Calu3 (cell line): ENCODE results near the gene LRMDA. TPM values are rescaled to one million over a fixed set of nuclear protein-coding genes. Genes with fewer than 3 reads are reported as not detected.

Experiments used
- BruUV-seq: library from RNA; stranded (reverse); fragments of 400-500 nt; replicated peaks from 2 replicates; lab custom pipeline; 2021; lab: Mats Ljungman, UMichigan
- CTCF ChIA-PET: fragments of 300-600 bp; sonication (Branson Sonifier 250); formaldehyde crosslinking; loops from one replicate; lab custom pipeline; 2022; ENCODE audit warnings: antibody characterized with exemption; lab: Charles Lee
- DNase-seq: peaks from one replicate; pipeline ENCODE4 v3.0.0; 2022
- H3K27ac Mint-ChIP-seq: one replicate; pipeline ENCODE4 v1.8.0; 2022; ENCODE audit warnings: mixed read lengths; ENCODE audit not compliant: unreplicated experiment
- H3K27me3 Mint-ChIP-seq: one replicate; pipeline ENCODE4 v1.8.0; 2022; ENCODE audit warnings: mixed read lengths; ENCODE audit not compliant: unreplicated experiment
- H3K36me3 Mint-ChIP-seq: one replicate; pipeline ENCODE4 v1.8.0; 2022; ENCODE audit warnings: mild to moderate bottlenecking, moderate library complexity, mixed read lengths; ENCODE audit not compliant: insufficient read depth, unreplicated experiment
- H3K4me1 Mint-ChIP-seq: one replicate; pipeline ENCODE4 v1.8.0; 2022; ENCODE audit warnings: mild to moderate bottlenecking, low read depth, mixed read lengths; ENCODE audit not compliant: unreplicated experiment
- H3K4me3 Mint-ChIP-seq: one replicate; pipeline ENCODE4 v1.8.0; 2022; ENCODE audit warnings: mild to moderate bottlenecking, low read depth, moderate library complexity, mixed read lengths; ENCODE audit not compliant: unreplicated experiment
- H3K9me3 Mint-ChIP-seq: one replicate; pipeline ENCODE4 v1.8.0; 2022; ENCODE audit warnings: low read depth, mixed read lengths; ENCODE audit not compliant: unreplicated experiment
- CTCF ChIP-seq: fragments of 200-600 bp; IDR thresholded peaks from one replicate; pipeline ENCODE4 v1.8.0; 2022; ENCODE audit warnings: antibody characterized with exemption; ENCODE audit not compliant: unreplicated experiment
- intact Hi-C: fragments of 100-400 bp; cut with micrococcal nuclease; formaldehyde crosslinking; loops from one replicate; pipeline ENCODE4 v1.10.0; 2022; ENCODE audit not compliant: unreplicated experiment
- total RNA-seq: library from RNA; stranded (reverse); gene quantifications from 2 replicates; pipeline ENCODE4 v1.2.3, GENCODE V29; 2022

The LRMDA gene
- total RNA-seq, 1 experiment from 2014 or later, result 7.6 TPM

GRCh38 chr10:76357726-76358415, 926.4 kb downstream of the LRMDA start:
- DNase-seq, result no peak
- CTCF ChIA-PET, result no interaction called here
- no peak overlapping the region for H3K4me3 Mint-ChIP-seq
- no TSS peak for BruUV-seq
- no peaks in the 10 kb centered on the region for H3K36me3 Mint-ChIP-seq
- intact Hi-C loops, result no loop called here
- H3K27ac Mint-ChIP-seq, result no peak overlapping the region
- H3K27me3 Mint-ChIP-seq, result no peaks in the 10 kb centered on the region
- no peak for TF ChIP-seq CTCF
- peaks cover 29% of the 10 kb centered on the region for H3K9me3 Mint-ChIP-seq
- H3K4me1 Mint-ChIP-seq, result no peaks in the 10 kb centered on the region

- no peaks in the 10 kb centered on the region for H3K27me3 Mint-ChIP-seq
- intact Hi-C loops, result no loop called here
- no TSS peak for BruUV-seq
- no peaks in the 10 kb centered on the region for H3K36me3 Mint-ChIP-seq
- DNase-seq, result no peak
- H3K4me1 Mint-ChIP-seq, result no peaks in the 10 kb centered on the region
- no peak for TF ChIP-seq CTCF
- H3K27ac Mint-ChIP-seq, result no peak overlapping the region
- CTCF ChIA-PET, result no interaction called here
- no peak overlapping the region for H3K4me3 Mint-ChIP-seq
- peaks cover 26% of the 10 kb centered on the region for H3K9me3 Mint-ChIP-seq
These were observed 927.4 kb downstream of the LRMDA start for GRCh38 chr10:76358743-76359395.

GRCh38 chr10:76375761-76376160, 944.3 kb downstream of the LRMDA start:
- BruUV-seq, result no TSS peak
- H3K4me3 Mint-ChIP-seq, result no peak overlapping the region
- CTCF ChIA-PET, result no interaction called here
- intact Hi-C loops, result no loop called here
- H3K27me3 Mint-ChIP-seq, result no peaks in the 10 kb centered on the region
- H3K27ac Mint-ChIP-seq, result no peak overlapping the region
- no peak for DNase-seq
- TF ChIP-seq CTCF, result no peak
- H3K9me3 Mint-ChIP-seq, result peaks cover 19% of the 10 kb centered on the region
- no peaks in the 10 kb centered on the region for H3K36me3 Mint-ChIP-seq
- H3K4me1 Mint-ChIP-seq, result no peaks in the 10 kb centered on the region

GRCh38 chr10:76382381-76382851, 951.0 kb downstream of the LRMDA start:
- intact Hi-C loops, result no loop called here
- CTCF ChIA-PET, result no interaction called here
- Mint-ChIP-seq H3K36me3 (no peaks in the 10 kb centered on the region), H3K27ac (no peak overlapping the region), H3K9me3 (peaks cover 20% of the 10 kb centered on the region), H3K4me3 (no peak overlapping the region), H3K4me1 (no peaks in the 10 kb centered on the region), H3K27me3 (no peaks in the 10 kb centered on the region)
- BruUV-seq, result no TSS peak
- TF ChIP-seq CTCF, result no peak
- DNase-seq, result no peak
